SK-N-SH (cell line): ENCODE results near the gene C2CD3. TPM values are rescaled to one million over a fixed set of nuclear protein-coding genes. Genes with fewer than 3 reads are reported as not detected.

Experiments
- CTCF ChIA-PET: fragments of 300-600, 350-600 bp; formaldehyde crosslinking; extraction: SDS; loops from one replicate; lab custom pipeline; 2021; lab: Yijun Ruan, JAX
- POLR2A ChIA-PET: fragments of 350-600 bp; sonication (Branson Sonifier 250); formaldehyde crosslinking; extraction: SDS; loops from one replicate; lab custom pipeline; 2020; ENCODE audit warnings: antibody characterized with exemption, inconsistent platforms; lab: Yijun Ruan, JAX
- DNase-seq: peaks from one replicate; pipeline ENCODE4 v3.0.0; 2012
- H2AFZ ChIP-seq: fragments of 200-600 bp; sonication (generic); 2 replicates; pipeline ENCODE4 v1.8.1; 2016; ENCODE audit warnings: antibody characterized with exemption, mild to moderate bottlenecking, low read depth
- H3F3A ChIP-seq: fragments of 200-600 bp; sonication (generic); replicated peaks from 2 replicates; pipeline ENCODE3; 2016; ENCODE audit warnings: antibody characterized with exemption, mild to moderate bottlenecking; ENCODE audit not compliant: insufficient read depth
- H3K27ac ChIP-seq, 2 experiments: fragments of 200-500 bp in 1 of 2; fragments of 200-600 bp in 1 of 2; sonication (Bioruptor generic) in 1 of 2; sonication (generic), shearing (Covaris generic) in 1 of 2; 2 replicates each; pipeline versions ENCODE4 v1.5.1 to v1.6.1; 2014 to 2016; ENCODE audit warnings: low read depth in 2 of 2, inconsistent platforms in 1 of 2, low read length in 1 of 2, mild to moderate bottlenecking in 1 of 2, mixed read lengths in 1 of 2
- H3K27me3 ChIP-seq: fragments of 200-600 bp; sonication (generic), shearing (Covaris generic); 2 replicates; pipeline ENCODE4 v1.6.1; 2016; ENCODE audit warnings: mixed run types; ENCODE audit not compliant: insufficient read depth
- H3K36me3 ChIP-seq, 2 experiments: fragments of 200-500 bp in 1 of 2; fragments of 200-600 bp in 1 of 2; sonication (Bioruptor generic) in 1 of 2; sonication (generic) in 1 of 2; replicated peaks in 1 of 2; 2 replicates each; pipeline versions ENCODE3 to v1.5.1; 2014 to 2016; ENCODE audit warnings: low read length in 1 of 2, mild to moderate bottlenecking in 1 of 2; ENCODE audit not compliant: insufficient read depth in 2 of 2, control insufficient read depth in 1 of 2
- H3K4me1 ChIP-seq, 2 experiments: fragments of 200-500 bp in 1 of 2; fragments of 200-600 bp in 1 of 2; sonication (Bioruptor generic) in 1 of 2; sonication (generic), shearing (Covaris generic) in 1 of 2; 2 replicates each; pipeline versions ENCODE4 v1.5.1 to v1.6.1; 2014 to 2016; ENCODE audit warnings: low read depth in 1 of 2, low read length in 1 of 2, mixed run types in 1 of 2; ENCODE audit not compliant: insufficient read depth in 2 of 2, control insufficient read depth in 1 of 2
- H3K4me2 ChIP-seq: fragments of 200-600 bp; sonication (generic), shearing (Covaris generic); 2 replicates; pipeline ENCODE4 v1.6.1; 2017; ENCODE audit warnings: mixed run types
- H3K4me3 ChIP-seq, 2 experiments: fragments of 200-500 bp in 1 of 2; fragments of 200-600 bp in 1 of 2; sonication (Bioruptor generic) in 1 of 2; sonication (generic), shearing (Covaris generic) in 1 of 2; 2 replicates each; pipeline versions ENCODE4 v1.5.1 to v1.8.1; 2014 to 2016; ENCODE audit warnings: low read depth in 2 of 2, inconsistent platforms in 1 of 2, low read length in 1 of 2, mild to moderate bottlenecking in 1 of 2, mixed read lengths in 1 of 2, moderate library complexity in 1 of 2
- H3K79me2 ChIP-seq: fragments of 200-600 bp; sonication (generic); 2 replicates; pipeline ENCODE4 v1.8.1; 2017; ENCODE audit warnings: mild to moderate bottlenecking; ENCODE audit not compliant: insufficient read depth
- H3K9ac ChIP-seq: fragments of 200-600 bp; sonication (generic); 2 replicates; pipeline ENCODE4 v1.6.1; 2017; ENCODE audit warnings: mixed run types
- H3K9me2 ChIP-seq: fragments of 200-600 bp; sonication (generic); 2 replicates; pipeline ENCODE4 v1.6.1; 2017; ENCODE audit warnings: mixed run types
- H3K9me3 ChIP-seq: fragments of 200-600 bp; sonication (generic); 2 replicates; pipeline ENCODE4 v1.6.1; 2017; ENCODE audit warnings: mixed run types, mild to moderate bottlenecking, moderate library complexity
- H4K20me1 ChIP-seq: fragments of 200-600 bp; sonication (generic); 2 replicates; pipeline ENCODE4 v1.6.1; 2017; ENCODE audit warnings: mild to moderate bottlenecking, mixed run types; ENCODE audit not compliant: insufficient read depth
- CHD2 ChIP-seq: fragments of 150-350 bp; IDR thresholded peaks from 2 replicates; pipeline ENCODE4 v1.6.1; 2018; ENCODE audit warnings: low read length; ENCODE audit not compliant: partially characterized antibody
- EP300 ChIP-seq, 2 experiments: IDR thresholded peaks; 2 replicates each; pipeline versions ENCODE4 v1.4.0 to v1.6.1; 2012; ENCODE audit warnings: borderline replicate concordance in 1 of 2, low read depth in 1 of 2, low read length in 1 of 2
- FOXJ3 ChIP-seq: sonication (generic); formaldehyde crosslinking; IDR thresholded peaks from 2 replicates; pipeline ENCODE4 v1.5.1; 2020; ENCODE audit warnings: mild to moderate bottlenecking, missing genetic modification reagents
- FOXM1 ChIP-seq: IDR thresholded peaks from 2 replicates; pipeline ENCODE4 v1.4.0; 2012; ENCODE audit warnings: low read depth, mild to moderate bottlenecking
- GABPA ChIP-seq: IDR thresholded peaks from 2 replicates; pipeline ENCODE4 v1.4.0; 2012; ENCODE audit warnings: low read depth, mild to moderate bottlenecking
- IRF3 ChIP-seq: fragments of 150-350 bp; IDR thresholded peaks from 2 replicates; pipeline ENCODE4 v1.6.1; 2016; ENCODE audit warnings: mild to moderate bottlenecking, low read depth, low read length
- MEF2A ChIP-seq: IDR thresholded peaks from 2 replicates; pipeline ENCODE4 v1.4.0; 2012; ENCODE audit warnings: low read depth, borderline replicate concordance
- REST ChIP-seq: IDR thresholded peaks from 2 replicates; pipeline ENCODE4 v1.6.1; 2012; ENCODE audit warnings: mild to moderate bottlenecking, low read depth, low read length, moderate library complexity
- SMC3 ChIP-seq: IDR thresholded peaks from 2 replicates; pipeline ENCODE4 v1.6.1; 2012; ENCODE audit warnings: low read depth, low read length, improper control_type of control experiment
- TEAD4 ChIP-seq: IDR thresholded peaks from 2 replicates; pipeline ENCODE4 v1.4.0; 2012; ENCODE audit warnings: mild to moderate bottlenecking, borderline replicate concordance; ENCODE audit not compliant: insufficient read depth
- USF1 ChIP-seq: IDR thresholded peaks from 2 replicates; pipeline ENCODE4 v1.4.0; 2012; ENCODE audit warnings: low read depth, borderline replicate concordance
- YY1 ChIP-seq: IDR thresholded peaks from 2 replicates; pipeline ENCODE4 v1.4.0; 2012; ENCODE audit warnings: low read depth, mild to moderate bottlenecking
- ZBTB33 ChIP-seq: IDR thresholded peaks from 2 replicates; pipeline ENCODE4 v1.4.0; 2012; ENCODE audit warnings: low read depth, borderline replicate concordance
- WGBS: methylation state at CpG from one replicate; pipeline ENCODE4 v1.1.6; 2017; ENCODE audit warnings: low lambda C conversion rate; 5-methylcytosine and 5-hydroxymethylcytosine counted together
- polyA plus RNA-seq, 3 experiments: library from polyadenylated mRNA; depleted of rRNA; stranded (reverse); fragments of >200 nt; gene quantifications; 2 replicates each; pipeline ENCODE4 v1.2.3, GENCODE V29; 2012

C2CD3 gene
- polyA plus RNA-seq, 1 of the 3 experiments (the other 2 are of a cell fraction): 7.0 TPM

GRCh38 chr11:74182635-74183034 is 11.8 kb upstream of the C2CD3 start:
- peaks cover 30% of the 10 kb centered on the region for H4K20me1 ChIP-seq
- 97% methylated on average over 4 of the region's 4 CpGs for WGBS
- DNase-seq: no peak

More at GRCh38 chr11:74182635-74183034, 11.8 kb upstream of the C2CD3 start:
- H3K9me2 ChIP-seq: no peaks in the 10 kb centered on the region
- H3K9ac ChIP-seq: no peak overlapping the region
- ChIA-PET CTCF (interaction anchor here (0.8 kb wide), 1 partner anchor 26 kb away, joined by 3 read pairs; no protein-coding TSS in a partner anchor), POLR2A (no interaction called here)
- no peak overlapping the region for H3K27ac ChIP-seq
- no peaks in the 10 kb centered on the region for H3K27me3 ChIP-seq
- H2AFZ ChIP-seq: no peak overlapping the region
- TF ChIP-seq YY1 (no peak), USF1 (no peak), EP300 (IDR thresholded peaks at IDR 0.05; ENCODE audit: borderline replicate concordance in 1 of 2, low read depth in 1 of 2, low read length in 1 of 2) (no peak), FOXM1 (no peak), TEAD4 (no peak), SMC3 (no peak), CHD2 (no peak), FOXJ3 (CRISPR knock-in tag) (no peak), IRF3 (no peak), MEF2A (no peak), GABPA (no peak), REST (no peak), ZBTB33 (no peak)
- H3K4me2 ChIP-seq: no peak overlapping the region
- peaks cover 94% of the 10 kb centered on the region for H3K79me2 ChIP-seq
- H3K36me3 ChIP-seq: peaks cover 0 to 18% of the 10 kb centered on the region in 2 experiments
- H3F3A ChIP-seq: peaks cover 30% of the 10 kb centered on the region
- 0 out of 4 replicates have a peak, but pooled peaks cover 0 to 7% of the 10 kb centered on the region in 2 experiments for H3K4me1 ChIP-seq
- no peak overlapping the region for H3K4me3 ChIP-seq
- no peaks in the 10 kb centered on the region for H3K9me3 ChIP-seq
